T-helper 17 cell (primary cell): ENCODE measurements around the gene ADGRL3. TPM values are rescaled to one million over a fixed set of nuclear protein-coding genes. Genes with fewer than 3 reads are reported as not detected.

Experiments
- ATAC-seq: fragments of 150-1000 bp; cut with Tn5 transposase; 2 replicates; pipeline ENCODE4 v1.10.0; 2021; ENCODE audit warnings: mild to moderate bottlenecking, moderate library complexity
- DNase-seq, 3 donors: peaks; one replicate each; pipeline versions ENCODE4 v3.0.0 to v3.0.0-alpha.2; 2020 to 2021
- H3K9me3 ChIP-seq: one replicate; pipeline ENCODE4 v1.7.0; 2013; ENCODE audit warnings: low read length, mild to moderate bottlenecking; ENCODE audit not compliant: control insufficient read depth, poor library complexity, severe bottlenecking
- H3K27ac Mint-ChIP-seq: one replicate; pipeline ENCODE4 v1.8.0; 2022; ENCODE audit warnings: mild to moderate bottlenecking, moderate library complexity, mixed read lengths
- H3K27me3 Mint-ChIP-seq: one replicate; pipeline ENCODE4 v1.8.0; 2022; ENCODE audit warnings: mixed read lengths
- H3K36me3 Mint-ChIP-seq: one replicate; pipeline ENCODE4 v1.8.0; 2022; ENCODE audit warnings: low read depth, mixed read lengths
- H3K4me1 Mint-ChIP-seq: one replicate; pipeline ENCODE4 v1.8.0; 2022; ENCODE audit warnings: mild to moderate bottlenecking, mixed read lengths
- H3K4me3 Mint-ChIP-seq: one replicate; pipeline ENCODE4 v1.8.0; 2022; ENCODE audit warnings: mild to moderate bottlenecking, moderate library complexity, mixed read lengths
- total RNA-seq, 4 donors: library from RNA in 2 of 4; stranded (reverse) in 2 of 4; gene quantifications; one replicate each; pipeline ENCODE4 v1.2.3 and lab custom pipeline; 2022 to 2026

Gene ADGRL3
- total RNA-seq, 2 donors from 2014 or later, result not detected

DNA sequence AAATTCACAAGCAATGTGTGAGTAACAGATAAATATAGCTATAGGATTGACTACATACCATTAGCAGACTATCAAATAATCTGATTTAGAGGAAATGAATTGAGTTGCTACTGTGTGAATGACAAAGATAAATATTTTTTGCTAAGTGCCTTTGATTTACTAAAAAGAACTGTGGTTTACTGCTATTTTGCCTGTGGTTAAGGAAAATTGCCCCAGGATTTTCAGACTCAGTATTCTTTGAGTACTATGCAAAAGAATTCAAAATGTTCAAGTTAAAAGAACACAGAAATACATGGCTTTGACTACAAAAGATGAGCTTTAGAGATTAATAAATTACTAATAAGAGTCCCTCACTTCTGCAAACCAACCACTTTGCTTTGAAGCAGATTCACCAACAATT is 853.8 kb downstream of the ADGRL3 start:
- Mint-ChIP-seq H3K4me1 (no peaks in the 10 kb centered on the region), H3K27ac (no peak overlapping the region), H3K27me3 (no peaks in the 10 kb centered on the region), H3K4me3 (no peak overlapping the region), H3K36me3 (no peaks in the 10 kb centered on the region)
- DNase-seq (no peak), ATAC-seq (no peak)
- H3K9me3 ChIP-seq, result no peaks in the 10 kb centered on the region

DNA sequence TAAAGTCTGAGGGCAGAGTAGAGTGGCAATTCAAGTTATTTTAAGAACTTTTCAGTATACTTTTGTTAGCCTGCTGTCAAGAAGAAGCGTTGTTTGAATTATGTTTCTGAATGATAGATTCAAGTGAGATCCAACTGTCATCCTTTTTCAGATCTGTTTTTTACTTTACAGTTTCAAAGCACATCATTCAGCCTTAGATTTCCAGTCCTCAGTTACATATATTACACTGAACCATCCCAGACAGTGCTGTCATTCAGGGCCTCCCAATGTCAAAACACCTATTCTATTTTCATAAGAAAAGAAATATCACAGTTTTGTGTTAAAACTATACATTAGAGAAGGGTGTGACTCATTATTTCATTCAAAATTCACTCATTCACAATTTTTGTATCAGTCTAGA is 856.9 kb downstream of the ADGRL3 start:
- no peaks in the 10 kb centered on the region for H3K36me3 Mint-ChIP-seq
- no peaks in the 10 kb centered on the region for H3K27me3 Mint-ChIP-seq

DNA sequence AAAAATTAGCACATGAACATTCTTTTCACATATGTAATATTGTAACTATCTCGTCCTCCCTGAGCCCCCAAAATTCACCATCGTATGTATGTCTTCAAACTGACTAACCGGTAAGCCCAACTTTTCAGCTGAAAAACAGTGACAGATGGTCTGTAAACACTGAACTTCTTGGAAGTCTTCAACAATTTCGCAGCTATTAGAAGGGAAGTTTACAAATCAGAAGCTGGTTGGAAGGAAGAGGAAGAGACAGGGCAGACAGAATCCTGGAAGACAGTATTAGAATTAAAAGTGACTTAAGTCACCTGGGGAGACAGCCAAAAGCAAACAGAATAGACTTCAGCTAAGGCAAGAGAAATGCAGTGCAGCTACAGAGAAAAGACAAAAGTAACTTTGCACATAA is 858.4 kb downstream of the ADGRL3 start:
- no peak overlapping the region for H3K4me3 Mint-ChIP-seq
- no peaks in the 10 kb centered on the region for H3K36me3 Mint-ChIP-seq
- no peaks in the 10 kb centered on the region for H3K9me3 ChIP-seq
- DNase-seq (no peak), ATAC-seq (no peak)
- no peak overlapping the region for H3K27ac Mint-ChIP-seq
- no peaks in the 10 kb centered on the region for H3K27me3 Mint-ChIP-seq
- no peaks in the 10 kb centered on the region for H3K4me1 Mint-ChIP-seq

More for the DNA sequence above, 856.9 kb downstream of the ADGRL3 start:
- DNase-seq (no peak), ATAC-seq (no peak)
- no peaks in the 10 kb centered on the region for H3K9me3 ChIP-seq
- no peak overlapping the region for H3K4me3 Mint-ChIP-seq
- no peak overlapping the region for H3K27ac Mint-ChIP-seq
- H3K4me1 Mint-ChIP-seq, result no peaks in the 10 kb centered on the region

DNA sequence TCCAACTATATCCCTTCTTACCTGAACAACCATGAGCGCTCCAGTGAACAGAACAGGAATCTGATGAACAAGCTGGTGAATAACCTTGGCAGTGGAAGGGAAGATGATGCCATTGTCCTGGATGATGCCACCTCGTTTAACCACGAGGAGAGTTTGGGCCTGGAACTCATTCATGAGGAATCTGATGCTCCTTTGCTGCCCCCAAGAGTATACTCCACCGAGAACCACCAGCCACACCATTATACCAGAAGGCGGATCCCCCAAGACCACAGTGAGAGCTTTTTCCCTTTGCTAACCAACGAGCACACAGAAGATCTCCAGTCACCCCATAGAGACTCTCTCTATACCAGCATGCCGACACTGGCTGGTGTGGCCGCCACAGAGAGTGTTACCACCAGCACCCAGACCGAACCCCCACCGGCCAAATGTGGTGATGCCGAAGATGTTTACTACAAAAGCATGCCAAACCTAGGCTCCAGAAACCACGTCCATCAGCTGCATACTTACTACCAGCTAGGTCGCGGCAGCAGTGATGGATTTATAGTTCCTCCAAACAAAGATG is 870.2 kb downstream of the ADGRL3 start:
- Mint-ChIP-seq H3K4me1 (no peaks in the 10 kb centered on the region), H3K27ac (no peak overlapping the region), H3K36me3 (no peaks in the 10 kb centered on the region), H3K27me3 (no peaks in the 10 kb centered on the region), H3K4me3 (no peak overlapping the region)
- no peaks in the 10 kb centered on the region for H3K9me3 ChIP-seq
- ATAC-seq (no peak), DNase-seq (no peak)

DNA sequence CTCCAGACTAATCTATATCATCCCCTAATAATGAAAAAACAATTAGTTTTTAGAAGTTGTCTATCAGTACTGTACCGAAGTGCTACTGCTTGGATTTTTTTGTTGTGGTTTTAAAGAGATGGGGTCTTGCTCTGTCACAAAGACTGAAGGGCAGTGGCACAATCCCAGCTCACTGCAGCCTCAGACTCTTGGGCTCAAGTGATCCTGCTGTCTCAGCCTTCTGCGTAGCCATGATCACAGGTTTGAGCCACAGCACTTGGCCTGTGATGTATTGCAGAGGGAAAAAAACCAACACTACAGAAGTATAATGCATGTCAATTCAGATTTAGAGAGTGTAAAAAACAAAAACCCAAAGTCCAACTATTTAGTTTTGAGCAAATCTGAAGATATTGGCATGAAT is 875.0 kb downstream of the ADGRL3 start:
- DNase-seq (no peak), ATAC-seq (no peak)
- Mint-ChIP-seq H3K27me3 (no peaks in the 10 kb centered on the region), H3K36me3 (no peaks in the 10 kb centered on the region), H3K27ac (no peak overlapping the region), H3K4me1 (no peaks in the 10 kb centered on the region), H3K4me3 (no peak overlapping the region)
- no peaks in the 10 kb centered on the region for H3K9me3 ChIP-seq

DNA sequence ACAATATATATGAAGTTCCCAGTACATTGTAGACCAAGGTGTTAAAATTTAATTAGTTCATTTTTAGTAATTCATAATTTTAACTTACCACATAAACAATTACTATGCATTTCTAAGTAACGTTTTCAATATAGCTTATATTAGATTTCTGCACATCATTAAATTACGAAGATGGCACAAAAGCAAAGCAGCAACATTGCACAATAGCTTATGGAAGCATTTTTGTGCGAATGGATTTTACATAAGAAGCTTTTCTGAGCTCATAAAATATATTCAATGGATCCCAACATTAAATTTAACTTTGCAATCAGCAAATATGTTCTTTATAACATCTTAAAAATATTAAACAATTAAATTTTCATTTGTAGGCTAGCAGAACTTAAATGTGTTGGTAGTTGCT is 875.4 kb downstream of the ADGRL3 start:
- no peak overlapping the region for H3K27ac Mint-ChIP-seq
- H3K27me3 Mint-ChIP-seq, result no peaks in the 10 kb centered on the region
- no peak overlapping the region for H3K4me3 Mint-ChIP-seq
- H3K9me3 ChIP-seq, result no peaks in the 10 kb centered on the region
- ATAC-seq (no peak), DNase-seq (no peak)
- no peaks in the 10 kb centered on the region for H3K4me1 Mint-ChIP-seq
- H3K36me3 Mint-ChIP-seq, result no peaks in the 10 kb centered on the region

DNA sequence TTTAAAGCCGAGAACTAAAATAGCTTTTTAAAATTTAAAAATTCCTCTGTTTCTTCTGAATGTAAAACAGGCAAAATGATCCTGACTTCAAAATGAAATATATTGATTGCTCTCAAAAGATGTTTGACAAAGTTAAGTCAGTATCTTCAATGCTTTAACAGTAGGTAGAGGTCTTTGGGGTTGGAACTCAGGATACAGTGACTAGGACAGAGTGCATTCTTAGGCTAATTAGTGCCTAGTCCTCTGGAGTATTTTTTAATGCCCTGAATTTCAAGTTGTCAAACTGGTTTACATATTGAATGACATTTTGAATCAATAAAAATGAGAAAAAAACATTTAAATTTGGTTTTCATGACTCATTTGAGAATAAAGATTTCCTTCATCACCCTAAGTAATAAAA is 877.3 kb downstream of the ADGRL3 start:
- no peak overlapping the region for H3K27ac Mint-ChIP-seq
- DNase-seq, result no peak
- no peak overlapping the region for H3K4me3 Mint-ChIP-seq

DNA sequence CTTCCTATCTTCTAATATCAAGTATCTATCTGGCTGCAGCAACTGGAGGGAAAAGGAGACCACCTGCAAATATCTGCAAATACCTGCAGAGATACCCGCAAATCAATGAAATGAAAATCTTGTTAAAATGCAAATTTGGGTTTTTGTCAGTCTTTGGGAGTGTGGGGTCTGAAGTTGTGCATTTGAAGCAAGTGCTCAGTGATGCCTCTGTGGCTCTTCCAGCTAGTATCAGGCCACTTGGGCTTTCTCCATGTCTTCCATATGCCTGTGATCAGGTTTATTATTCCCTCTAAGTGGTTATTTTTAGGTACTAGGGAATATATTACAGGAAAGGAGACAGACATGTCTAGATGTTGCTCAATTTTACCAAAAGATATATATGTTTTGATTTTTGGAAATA is 880.3 kb downstream of the ADGRL3 start:
- H3K9me3 ChIP-seq, result no peaks in the 10 kb centered on the region
- H3K4me3 Mint-ChIP-seq, result no peak overlapping the region
- DNase-seq (no peak), ATAC-seq (no peak)
- no peak overlapping the region for H3K27ac Mint-ChIP-seq
- no peaks in the 10 kb centered on the region for H3K27me3 Mint-ChIP-seq
- no peaks in the 10 kb centered on the region for H3K4me1 Mint-ChIP-seq
- no peaks in the 10 kb centered on the region for H3K36me3 Mint-ChIP-seq

More for the DNA sequence above, 877.3 kb downstream of the ADGRL3 start:
- H3K27me3 Mint-ChIP-seq, result no peaks in the 10 kb centered on the region
- no peaks in the 10 kb centered on the region for H3K36me3 Mint-ChIP-seq
- H3K9me3 ChIP-seq, result no peaks in the 10 kb centered on the region
- H3K4me1 Mint-ChIP-seq, result no peaks in the 10 kb centered on the region
- ATAC-seq, result no peak

DNA sequence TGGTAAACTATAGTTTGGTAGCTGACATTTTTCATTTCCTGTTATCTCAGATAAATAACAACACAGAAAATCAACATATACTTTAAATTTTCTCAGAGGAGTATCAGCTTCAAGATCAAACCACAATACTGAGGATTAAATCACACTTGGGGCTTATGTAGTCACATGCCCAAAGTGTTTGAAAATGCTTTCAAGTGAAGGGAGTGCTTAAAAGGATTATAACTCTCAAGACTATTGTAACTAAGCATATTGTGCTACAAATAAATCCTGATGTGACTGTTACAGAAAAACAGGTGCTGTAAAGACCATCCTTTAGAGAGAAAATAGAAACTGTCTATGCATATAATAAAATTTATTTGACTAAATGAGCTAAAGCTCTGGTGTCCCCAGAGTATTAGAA is 887.6 kb downstream of the ADGRL3 start:
- H3K27me3 Mint-ChIP-seq, result no peaks in the 10 kb centered on the region
- no peak overlapping the region for H3K27ac Mint-ChIP-seq
- no peak for ATAC-seq

DNA sequence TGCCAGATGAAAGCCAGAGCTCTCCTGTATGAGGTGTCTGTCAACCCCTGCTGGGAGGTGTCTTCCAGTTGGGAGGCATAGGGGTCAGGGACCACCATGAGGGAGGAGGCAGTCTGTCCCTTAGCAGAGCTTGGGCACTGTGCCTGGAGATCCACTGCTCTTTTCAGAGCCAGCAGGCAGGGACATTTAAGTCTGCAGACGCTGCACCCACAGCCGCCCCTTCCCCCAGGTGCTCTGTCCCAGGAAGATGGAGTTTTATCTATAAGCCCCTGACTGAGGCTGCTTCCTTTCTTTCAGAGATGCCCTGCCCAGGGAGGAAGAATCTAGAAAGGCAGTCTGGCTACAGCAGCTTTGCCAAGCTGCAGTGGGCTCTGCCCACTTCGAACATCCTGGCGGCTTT is 893.6 kb downstream of the ADGRL3 start:
- ATAC-seq (no peak), DNase-seq (no peak)
- no peak overlapping the region for H3K27ac Mint-ChIP-seq

More for the DNA sequence above, 887.6 kb downstream of the ADGRL3 start:
- no peak overlapping the region for H3K4me3 Mint-ChIP-seq
- no peaks in the 10 kb centered on the region for H3K36me3 Mint-ChIP-seq
- H3K4me1 Mint-ChIP-seq, result no peaks in the 10 kb centered on the region
- no peaks in the 10 kb centered on the region for H3K9me3 ChIP-seq
- no peak for DNase-seq

DNA sequence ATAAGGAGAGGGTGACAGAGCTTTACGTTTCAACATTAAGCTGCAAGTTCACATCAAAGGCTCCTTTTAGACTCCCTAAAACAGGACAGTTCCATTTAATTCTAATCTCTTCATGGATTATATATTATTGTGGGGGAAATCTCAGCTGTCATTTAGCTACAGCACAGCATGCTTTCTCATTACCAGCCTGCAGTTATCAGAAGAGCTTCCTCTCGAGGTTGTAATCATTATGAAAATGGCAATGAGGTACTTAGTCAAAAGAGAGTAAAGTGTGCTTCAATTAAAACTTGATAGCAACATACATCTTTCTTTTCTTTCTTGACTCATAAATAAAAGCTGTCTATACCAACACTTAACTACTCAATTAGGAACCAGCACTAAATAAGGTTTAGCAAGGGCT is 896.8 kb downstream of the ADGRL3 start:
- Mint-ChIP-seq H3K27me3 (no peaks in the 10 kb centered on the region), H3K36me3 (no peaks in the 10 kb centered on the region), H3K4me1 (no peaks in the 10 kb centered on the region), H3K27ac (no peak overlapping the region), H3K4me3 (no peak overlapping the region)
- DNase-seq (no peak), ATAC-seq (no peak)
- peaks cover 3% of the 10 kb centered on the region for H3K9me3 ChIP-seq

More for the DNA sequence above, 893.6 kb downstream of the ADGRL3 start:
- no peak overlapping the region for H3K4me3 Mint-ChIP-seq
- no peaks in the 10 kb centered on the region for H3K9me3 ChIP-seq
- H3K36me3 Mint-ChIP-seq, result no peaks in the 10 kb centered on the region
- no peaks in the 10 kb centered on the region for H3K4me1 Mint-ChIP-seq
- no peaks in the 10 kb centered on the region for H3K27me3 Mint-ChIP-seq

DNA sequence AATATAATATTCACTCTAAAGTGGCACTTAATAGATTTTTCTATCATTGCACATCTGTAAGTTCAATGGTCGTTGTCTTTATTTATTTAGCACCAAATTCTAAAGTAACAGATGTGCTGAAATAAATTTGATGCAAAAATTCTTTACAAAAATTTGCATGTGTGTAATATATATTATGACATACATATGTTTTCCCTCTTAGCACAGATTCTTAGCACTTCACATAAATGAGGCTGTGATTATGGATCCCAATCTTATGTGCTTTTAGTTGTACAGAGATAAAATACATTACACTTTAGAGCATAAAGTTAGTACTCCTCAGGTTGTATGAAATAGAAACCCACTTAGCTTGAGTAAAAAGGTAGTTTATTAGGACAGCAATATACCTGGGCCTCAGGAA is 915.1 kb downstream of the ADGRL3 start:
- Mint-ChIP-seq H3K4me3 (no peak overlapping the region), H3K27me3 (no peaks in the 10 kb centered on the region), H3K36me3 (no peaks in the 10 kb centered on the region), H3K4me1 (no peaks in the 10 kb centered on the region), H3K27ac (no peak overlapping the region)
- H3K9me3 ChIP-seq, result no peaks in the 10 kb centered on the region
- no peak for DNase-seq
- no peak for ATAC-seq

DNA sequence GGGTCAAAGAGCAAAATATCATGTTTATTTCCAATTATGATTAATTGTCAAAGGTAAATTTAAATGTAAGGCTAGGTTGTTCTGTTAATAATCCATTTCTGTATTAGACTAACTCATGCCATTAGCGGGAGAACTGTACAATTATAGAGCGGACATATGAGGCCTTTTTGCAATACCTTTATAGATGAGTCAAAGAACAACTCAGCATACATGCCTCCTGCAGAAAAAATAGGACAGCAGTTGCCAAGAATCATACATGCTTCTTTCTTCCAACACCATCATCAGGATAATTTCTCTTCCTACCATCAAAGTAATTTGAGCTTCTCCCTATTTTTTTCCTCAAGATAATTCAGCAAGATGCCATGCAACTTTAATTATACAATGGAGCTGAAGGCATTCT is 917.8 kb downstream of the ADGRL3 start:
- no peak for ATAC-seq
- DNase-seq, result no peak
- no peaks in the 10 kb centered on the region for H3K4me1 Mint-ChIP-seq
- no peaks in the 10 kb centered on the region for H3K27me3 Mint-ChIP-seq
- no peaks in the 10 kb centered on the region for H3K36me3 Mint-ChIP-seq
- H3K4me3 Mint-ChIP-seq, result no peak overlapping the region
- H3K9me3 ChIP-seq, result no peaks in the 10 kb centered on the region
- H3K27ac Mint-ChIP-seq, result no peak overlapping the region

DNA sequence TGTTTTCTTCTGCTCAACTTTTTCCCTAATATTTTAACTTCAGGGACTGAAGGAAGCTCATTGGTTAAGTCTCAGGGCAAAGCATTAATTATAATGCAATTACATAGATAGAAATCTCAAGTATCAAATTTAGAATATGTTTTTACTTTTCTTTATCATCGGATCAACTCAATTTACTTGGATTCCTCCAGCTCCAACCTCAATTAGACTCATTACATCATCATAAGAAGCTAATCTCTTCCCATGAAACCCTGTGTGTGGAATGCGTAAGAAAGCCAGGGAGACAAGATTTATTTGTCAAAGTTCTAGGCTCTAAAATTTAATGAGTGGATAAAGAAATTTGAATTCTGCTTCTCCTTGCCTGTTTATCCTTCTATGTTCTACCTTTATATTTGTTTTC is 918.4 kb downstream of the ADGRL3 start:
- no peak for ATAC-seq
- no peak overlapping the region for H3K27ac Mint-ChIP-seq

More for the DNA sequence above, 918.4 kb downstream of the ADGRL3 start:
- no peaks in the 10 kb centered on the region for H3K4me1 Mint-ChIP-seq
- H3K36me3 Mint-ChIP-seq, result no peaks in the 10 kb centered on the region
- no peaks in the 10 kb centered on the region for H3K9me3 ChIP-seq
- H3K4me3 Mint-ChIP-seq, result no peak overlapping the region
- H3K27me3 Mint-ChIP-seq, result no peaks in the 10 kb centered on the region
- no peak for DNase-seq
